ENCODE data around the gene CABP5. TPM values are rescaled to one million over a fixed set of nuclear protein-coding genes. Genes with fewer than 3 reads are reported as not detected.
"Not testable (repeated sequence)": the region's sequence is repeated elsewhere in the genome, so short reads cannot be mapped to it uniquely, and the experiment has no call there.

CABP5 gene
- not detected for total RNA-seq

GRCh38 chr19:48043675-48044258 lies at the start of gene CABP5:
Gene CABP5 (minus strand): TSS chr19:48044079. CDS start chr19:48043922, 157 bp downstream.
- CTCF ChIA-PET, result no interaction called here
- intact Hi-C loops (cut with micrococcal nuclease), result no loop called here
- no peaks in the 10 kb centered on the region for H3K4me1 Mint-ChIP-seq (ENCODE audit: low read depth)
- peaks cover 2% of the 10 kb centered on the region for H3K9me3 Mint-ChIP-seq
- DNase-seq, result no peak
- POLR2A ChIA-PET, result no interaction called here
- H3K36me3 Mint-ChIP-seq, result no peaks in the 10 kb centered on the region
- peaks cover 27% of the 10 kb centered on the region for H3K27me3 Mint-ChIP-seq
- H3K27ac Mint-ChIP-seq, result no peak within 1 kb of the TSS
- no peak within 1 kb of the TSS for H3K4me3 Mint-ChIP-seq

- H3K27me3 Mint-ChIP-seq; POLR2A ChIA-PET; CTCF ChIA-PET; H3K27ac Mint-ChIP-seq; intact Hi-C loops (cut with micrococcal nuclease); H3K4me3 Mint-ChIP-seq; DNase-seq: not testable (repeated sequence)
- peaks cover 33% of the 10 kb centered on the region for H3K36me3 Mint-ChIP-seq
- H3K4me1 Mint-ChIP-seq (ENCODE audit: low read depth), result peaks cover 14% of the 10 kb centered on the region
- peaks cover 22% of the 10 kb centered on the region for H3K9me3 Mint-ChIP-seq
These were observed 47.3 kb upstream of the CABP5 start for GRCh38 chr19:48091111-48091718.

DNA sequence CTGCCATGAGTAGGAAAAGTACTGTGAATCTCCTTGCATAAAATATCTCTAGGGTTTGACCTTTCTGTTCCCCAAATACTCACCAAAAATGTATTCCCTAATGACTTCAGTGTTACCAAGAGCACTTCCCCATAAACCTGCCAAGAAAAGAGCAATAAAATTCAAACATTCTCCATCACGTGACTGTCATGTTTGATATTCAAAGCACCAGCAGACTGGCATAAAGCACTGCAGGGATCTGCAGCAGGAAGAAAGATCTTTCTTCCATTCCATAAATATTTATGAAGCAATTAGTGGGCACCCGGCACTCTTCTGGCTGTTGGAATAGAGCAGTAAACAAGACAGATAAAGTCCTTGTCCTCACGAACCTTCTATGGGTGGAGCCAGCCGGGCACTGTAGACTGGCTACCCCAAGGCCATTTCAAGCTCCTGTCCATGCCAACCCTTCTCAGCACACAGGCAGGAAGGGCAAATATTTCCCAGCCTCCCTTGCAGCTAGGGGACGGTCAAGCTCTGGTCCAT lies 46.5 kb upstream of the CABP5 start:
- Mint-ChIP-seq H3K36me3 (peaks cover 26% of the 10 kb centered on the region), H3K4me1 (ENCODE audit: low read depth) (peaks cover 14% of the 10 kb centered on the region), H3K27me3 (peaks cover 3% of the 10 kb centered on the region), H3K27ac (no peak overlapping the region), H3K4me3 (no peak overlapping the region), H3K9me3 (peaks cover 22% of the 10 kb centered on the region)
- intact Hi-C loops (cut with micrococcal nuclease), result no loop called here
- no peak for DNase-seq
- ChIA-PET CTCF (no interaction called here), POLR2A (no interaction called here)

DNA sequence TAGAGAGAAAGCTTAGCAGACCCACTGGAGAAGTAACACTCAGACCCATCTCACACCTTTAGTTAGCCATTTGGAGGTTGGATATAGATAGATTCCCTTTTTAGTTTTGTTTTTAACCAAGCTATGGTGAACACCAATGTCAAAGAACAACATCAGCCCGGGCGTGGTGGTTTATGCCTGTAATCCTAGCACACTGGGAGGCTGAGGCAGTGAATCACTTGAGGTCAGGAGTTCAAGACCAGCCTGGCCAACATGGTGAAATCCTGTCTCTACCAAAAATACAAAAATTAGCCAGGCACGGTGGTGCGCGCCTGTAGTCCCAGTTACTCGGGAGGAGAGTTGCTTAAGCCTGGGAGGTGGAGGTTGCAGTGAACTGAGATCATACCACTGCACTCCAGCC lies 45.1 kb upstream of the CABP5 start:
- intact Hi-C loops (cut with micrococcal nuclease); DNase-seq; H3K4me3 Mint-ChIP-seq; H3K4me1 Mint-ChIP-seq (ENCODE audit: low read depth); H3K9me3 Mint-ChIP-seq; H3K27ac Mint-ChIP-seq; POLR2A ChIA-PET; H3K27me3 Mint-ChIP-seq: not testable (repeated sequence)
- CTCF ChIA-PET, result interaction anchor here (1.2 kb wide), 1 partner anchor 18 kb away, joined by 3 read pairs; no protein-coding TSS in a partner anchor
- H3K36me3 Mint-ChIP-seq, result peaks cover 12% of the 10 kb centered on the region

- POLR2A ChIA-PET, result interaction anchor here (0.6 kb wide), 1 partner anchor 434 kb away, joined by 3 read pairs; no protein-coding TSS in a partner anchor
- no peak overlapping the region for H3K4me3 Mint-ChIP-seq
- H3K9me3 Mint-ChIP-seq, result no peaks in the 10 kb centered on the region
- H3K36me3 Mint-ChIP-seq, result no peaks in the 10 kb centered on the region
- no peaks in the 10 kb centered on the region for H3K4me1 Mint-ChIP-seq (ENCODE audit: low read depth)
- no peak overlapping the region for H3K27ac Mint-ChIP-seq
- intact Hi-C loops (cut with micrococcal nuclease), result no loop called here
- CTCF ChIA-PET, result no interaction called here
- H3K27me3 Mint-ChIP-seq, result peaks cover 3% of the 10 kb centered on the region
- peak; percentile 11 for DNase-seq
These were observed 42.3 kb upstream of the CABP5 start for GRCh38 chr19:48085904-48086864.

DNA sequence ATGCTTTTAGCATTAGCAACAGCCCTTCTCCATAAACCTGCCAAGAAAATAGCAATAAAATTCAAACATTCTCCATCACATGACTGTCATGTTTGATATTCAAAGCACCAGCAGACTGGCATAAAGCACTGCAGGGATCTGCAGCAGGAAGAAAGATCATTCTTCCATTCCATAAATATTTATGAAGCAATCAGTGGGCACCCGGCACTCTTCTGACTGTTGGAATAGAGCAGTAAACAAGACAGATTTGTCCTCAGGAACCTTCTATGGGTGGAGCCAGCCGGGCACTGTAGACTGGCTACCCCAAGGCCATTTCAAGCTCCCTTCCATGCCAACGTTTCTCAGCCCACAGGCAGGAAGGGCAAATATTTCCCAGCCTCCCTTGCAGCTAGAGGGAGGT lies 41.2 kb upstream of the CABP5 start:
- CTCF ChIA-PET, result no interaction called here
- DNase-seq, result no peak
- no peak overlapping the region for H3K4me3 Mint-ChIP-seq
- H3K9me3 Mint-ChIP-seq, result no peaks in the 10 kb centered on the region
- POLR2A ChIA-PET, result no interaction called here
- H3K27ac Mint-ChIP-seq, result no peak overlapping the region
- intact Hi-C loops (cut with micrococcal nuclease), result no loop called here
- peaks cover 3% of the 10 kb centered on the region for H3K27me3 Mint-ChIP-seq
- no peaks in the 10 kb centered on the region for H3K36me3 Mint-ChIP-seq
- no peaks in the 10 kb centered on the region for H3K4me1 Mint-ChIP-seq (ENCODE audit: low read depth)

DNA sequence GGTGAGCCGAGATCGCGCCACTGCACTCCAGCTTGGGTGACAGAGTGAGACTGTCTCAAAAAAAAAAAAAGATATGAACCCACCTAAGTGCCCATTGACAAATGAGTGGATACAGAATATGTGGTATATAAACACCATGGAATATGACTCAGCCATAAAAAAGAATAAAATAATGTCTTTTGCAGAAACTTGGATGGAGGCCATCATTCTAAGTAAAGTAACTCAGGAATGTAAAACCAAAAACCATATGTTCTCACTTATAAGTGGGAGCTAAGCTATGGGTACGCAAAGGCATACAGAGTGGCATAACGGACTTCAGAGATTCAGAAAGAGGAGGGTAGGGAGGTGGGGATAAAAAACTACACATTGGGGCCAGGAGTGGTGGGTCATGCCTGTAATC lies 37.2 kb upstream of the CABP5 start:
- no peak for DNase-seq
- no peak overlapping the region for H3K4me3 Mint-ChIP-seq
- H3K9me3 Mint-ChIP-seq, result no peaks in the 10 kb centered on the region
- CTCF ChIA-PET, result no interaction called here
- peaks cover 1% of the 10 kb centered on the region for H3K36me3 Mint-ChIP-seq
- H3K4me1 Mint-ChIP-seq (ENCODE audit: low read depth), result no peaks in the 10 kb centered on the region
- intact Hi-C loops (cut with micrococcal nuclease), result no loop called here
- no peak overlapping the region for H3K27ac Mint-ChIP-seq
- H3K27me3 Mint-ChIP-seq, result peaks cover 2% of the 10 kb centered on the region
- POLR2A ChIA-PET, result no interaction called here

DNA sequence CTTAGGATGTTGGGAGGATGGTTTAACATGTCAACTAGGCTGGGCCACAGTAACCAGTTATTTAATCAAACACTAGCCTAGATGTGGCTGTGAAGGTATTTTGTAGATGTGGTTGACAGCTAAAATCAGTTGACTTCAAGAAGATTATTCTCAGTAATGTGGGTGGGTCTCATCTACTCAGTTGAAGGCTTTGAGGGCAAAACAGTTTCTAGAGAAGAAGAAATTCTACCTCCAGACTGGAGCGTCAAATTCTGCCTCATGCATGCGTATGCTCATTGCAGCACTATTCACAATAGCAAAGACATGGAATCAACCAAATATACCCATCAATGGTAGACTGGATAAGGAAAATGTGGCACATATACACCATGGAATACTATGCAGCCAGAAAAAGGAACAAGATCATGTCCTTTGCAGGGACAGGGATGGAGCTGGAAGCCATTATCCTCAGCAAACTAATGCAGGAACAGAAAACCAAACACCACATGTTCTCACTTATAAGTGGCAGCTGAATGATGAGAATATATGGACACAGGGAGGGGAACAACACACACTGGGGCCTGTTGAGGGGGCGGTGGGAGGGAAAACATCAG lies 26.4 kb upstream of the CABP5 start:
- H3K9me3 Mint-ChIP-seq; H3K27ac Mint-ChIP-seq; POLR2A ChIA-PET; DNase-seq; H3K4me3 Mint-ChIP-seq; H3K27me3 Mint-ChIP-seq; CTCF ChIA-PET; intact Hi-C loops (cut with micrococcal nuclease); H3K4me1 Mint-ChIP-seq (ENCODE audit: low read depth): not testable (repeated sequence)
- H3K36me3 Mint-ChIP-seq, result peaks cover 14% of the 10 kb centered on the region

DNA sequence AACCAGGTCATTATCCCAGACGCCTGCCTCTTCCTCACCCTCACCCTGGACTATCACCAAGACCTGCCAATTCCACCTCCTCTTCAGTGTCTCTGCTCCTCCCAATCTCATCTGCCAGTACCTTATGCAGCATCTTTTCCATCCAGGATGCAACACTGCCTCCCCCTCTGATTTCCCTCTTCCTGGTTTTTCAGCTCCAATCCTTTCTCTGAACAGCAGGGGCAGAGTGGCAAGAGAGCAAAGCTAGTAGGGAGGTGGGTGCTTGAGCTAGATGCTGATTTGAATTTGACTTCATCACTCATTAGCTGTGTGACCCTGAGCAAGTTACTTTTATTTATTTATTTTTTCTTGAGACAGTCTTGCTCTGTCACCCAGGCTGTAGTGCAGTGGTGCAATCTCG lies 25.6 kb upstream of the CABP5 start:
- H3K27ac Mint-ChIP-seq, result no peak overlapping the region
- no peaks in the 10 kb centered on the region for H3K4me1 Mint-ChIP-seq (ENCODE audit: low read depth)
- DNase-seq, result no peak
- intact Hi-C loops (cut with micrococcal nuclease), result no loop called here
- H3K9me3 Mint-ChIP-seq, result no peaks in the 10 kb centered on the region
- no peak overlapping the region for H3K4me3 Mint-ChIP-seq
- CTCF ChIA-PET, result no interaction called here
- H3K27me3 Mint-ChIP-seq, result no peaks in the 10 kb centered on the region
- POLR2A ChIA-PET, result no interaction called here
- peaks cover 10% of the 10 kb centered on the region for H3K36me3 Mint-ChIP-seq

DNA sequence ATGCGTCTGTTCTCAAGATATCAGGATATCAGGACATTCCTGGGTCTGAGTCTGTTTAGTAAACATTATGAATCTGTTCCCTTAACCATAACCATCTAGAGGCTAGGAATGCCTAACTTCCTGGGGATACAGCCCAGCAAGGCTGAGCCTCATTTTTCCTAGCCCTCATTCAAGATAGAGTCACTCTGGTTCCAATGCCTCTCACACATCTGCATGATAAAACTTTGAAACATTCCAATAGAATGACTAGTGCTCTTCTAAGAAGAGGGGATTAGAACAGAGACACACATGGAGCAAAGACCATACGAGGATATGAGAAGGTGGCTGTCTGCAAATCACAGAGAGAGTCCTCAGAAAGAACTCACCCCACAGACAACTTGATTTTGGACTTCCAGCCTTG lies 20.6 kb upstream of the CABP5 start:
- Mint-ChIP-seq H3K27me3 (peaks cover 9% of the 10 kb centered on the region), H3K4me1 (ENCODE audit: low read depth) (no peaks in the 10 kb centered on the region), H3K4me3 (no peak overlapping the region), H3K9me3 (no peaks in the 10 kb centered on the region), H3K27ac (no peak overlapping the region), H3K36me3 (peaks cover 2% of the 10 kb centered on the region)
- no peak for DNase-seq
- CTCF ChIA-PET, result no interaction called here
- POLR2A ChIA-PET, result no interaction called here
- intact Hi-C loops (cut with micrococcal nuclease), result no loop called here

GRCh38 chr19:48061401-48062344 lies 17.8 kb upstream of the CABP5 start:
- Mint-ChIP-seq H3K27me3 (peaks cover 9% of the 10 kb centered on the region), H3K4me3 (no peak overlapping the region), H3K9me3 (no peaks in the 10 kb centered on the region), H3K4me1 (ENCODE audit: low read depth) (no peaks in the 10 kb centered on the region), H3K36me3 (peaks cover 2% of the 10 kb centered on the region), H3K27ac (no peak overlapping the region)
- DNase-seq, result no peak
- ChIA-PET CTCF (no interaction called here), POLR2A (no interaction called here)
- intact Hi-C loops (cut with micrococcal nuclease), result no loop called here
